HL-60 (cell line): ENCODE results near the gene KSR1.
"Not testable (repeated sequence)": the region's sequence is repeated elsewhere in the genome, so short reads cannot be mapped to it uniquely, and the experiment has no call there.

ENCODE experiments used
- DNase-seq, 2 experiments: peaks; one replicate each; pipeline ENCODE4 v3.0.0-alpha.2; 2010 to 2020; ENCODE audit warnings: low read depth in 1 of 2, low spot score in 1 of 2
- H3K27ac ChIP-seq: fragments of 250-450 bp; sonication (Bioruptor Pico); replicated peaks from 2 replicates; pipeline ENCODE4 v1.5.1; 2020; ENCODE audit warnings: mild to moderate bottlenecking, moderate library complexity
- H3K27me3 ChIP-seq: fragments of 250-450 bp; sonication (Bioruptor Pico); 2 replicates; pipeline ENCODE4 v1.5.1; 2021; ENCODE audit warnings: mild to moderate bottlenecking, moderate library complexity; ENCODE audit not compliant: insufficient read depth, poor library complexity, severe bottlenecking
- H3K4me3 ChIP-seq: replicated peaks from 2 replicates; pipeline ENCODE4 v1.5.1; 2011; ENCODE audit warnings: mild to moderate bottlenecking, control low read depth, low read length; ENCODE audit not compliant: insufficient read depth
- GABPA ChIP-seq: IDR thresholded peaks from 2 replicates; pipeline ENCODE4 v1.6.1; 2012; ENCODE audit warnings: low read depth
- POLR2AphosphoS5 ChIP-seq: IDR thresholded peaks from 2 replicates; pipeline ENCODE4 v1.6.1; 2012; ENCODE audit warnings: low read depth
- SPI1 ChIP-seq: IDR thresholded peaks from 2 replicates; pipeline ENCODE4 v1.6.1; 2012; ENCODE audit warnings: low read depth, mild to moderate bottlenecking, borderline replicate concordance
- TF ChIP-seq, protein P1 (sequence below): IDR thresholded peaks from one replicate; pipeline ENCODE4 v1.5.1; 2011; ENCODE audit warnings: low read length, control low read depth, inconsistent platforms; ENCODE audit not compliant: insufficient read depth
- TF ChIP-seq, protein P2 (sequence below): IDR thresholded peaks from 2 replicates; pipeline ENCODE4 v1.6.1; 2012; ENCODE audit warnings: low read depth; ENCODE audit not compliant: insufficient replicate concordance

Gene KSR1

DNA sequence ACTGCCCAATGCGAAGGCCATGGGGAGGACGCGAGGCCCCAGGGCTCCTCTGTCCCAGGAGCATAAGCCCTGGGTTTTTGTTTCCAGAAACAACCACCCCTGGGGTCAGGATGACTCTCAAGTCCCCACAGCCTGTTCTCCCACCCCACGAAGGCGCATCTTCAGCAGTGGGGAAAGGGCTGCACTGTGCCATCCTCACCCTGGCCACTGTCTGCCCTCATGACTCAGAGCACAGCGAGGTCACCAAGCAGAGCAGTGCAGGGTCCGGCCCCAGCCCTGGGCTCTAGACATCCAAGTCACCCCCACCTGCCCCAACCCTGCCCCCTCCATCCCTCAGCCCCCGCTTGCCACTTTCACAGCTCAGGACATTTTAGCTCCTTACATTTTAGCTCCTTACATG is 22.7 kb upstream of the KSR1 start:
- Histone ChIP-seq H3K27me3 (no peaks in the 10 kb centered on the region), H3K4me3 (no peak overlapping the region), H3K27ac (no peak overlapping the region)
- TF ChIP-seq SPI1 (no peak), POLR2AphosphoS5 (no peak), GABPA (no peak)
- TF ChIP-seq, protein P1, sequence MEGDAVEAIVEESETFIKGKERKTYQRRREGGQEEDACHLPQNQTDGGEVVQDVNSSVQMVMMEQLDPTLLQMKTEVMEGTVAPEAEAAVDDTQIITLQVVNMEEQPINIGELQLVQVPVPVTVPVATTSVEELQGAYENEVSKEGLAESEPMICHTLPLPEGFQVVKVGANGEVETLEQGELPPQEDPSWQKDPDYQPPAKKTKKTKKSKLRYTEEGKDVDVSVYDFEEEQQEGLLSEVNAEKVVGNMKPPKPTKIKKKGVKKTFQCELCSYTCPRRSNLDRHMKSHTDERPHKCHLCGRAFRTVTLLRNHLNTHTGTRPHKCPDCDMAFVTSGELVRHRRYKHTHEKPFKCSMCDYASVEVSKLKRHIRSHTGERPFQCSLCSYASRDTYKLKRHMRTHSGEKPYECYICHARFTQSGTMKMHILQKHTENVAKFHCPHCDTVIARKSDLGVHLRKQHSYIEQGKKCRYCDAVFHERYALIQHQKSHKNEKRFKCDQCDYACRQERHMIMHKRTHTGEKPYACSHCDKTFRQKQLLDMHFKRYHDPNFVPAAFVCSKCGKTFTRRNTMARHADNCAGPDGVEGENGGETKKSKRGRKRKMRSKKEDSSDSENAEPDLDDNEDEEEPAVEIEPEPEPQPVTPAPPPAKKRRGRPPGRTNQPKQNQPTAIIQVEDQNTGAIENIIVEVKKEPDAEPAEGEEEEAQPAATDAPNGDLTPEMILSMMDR: no peak
- TF ChIP-seq, protein P2, sequence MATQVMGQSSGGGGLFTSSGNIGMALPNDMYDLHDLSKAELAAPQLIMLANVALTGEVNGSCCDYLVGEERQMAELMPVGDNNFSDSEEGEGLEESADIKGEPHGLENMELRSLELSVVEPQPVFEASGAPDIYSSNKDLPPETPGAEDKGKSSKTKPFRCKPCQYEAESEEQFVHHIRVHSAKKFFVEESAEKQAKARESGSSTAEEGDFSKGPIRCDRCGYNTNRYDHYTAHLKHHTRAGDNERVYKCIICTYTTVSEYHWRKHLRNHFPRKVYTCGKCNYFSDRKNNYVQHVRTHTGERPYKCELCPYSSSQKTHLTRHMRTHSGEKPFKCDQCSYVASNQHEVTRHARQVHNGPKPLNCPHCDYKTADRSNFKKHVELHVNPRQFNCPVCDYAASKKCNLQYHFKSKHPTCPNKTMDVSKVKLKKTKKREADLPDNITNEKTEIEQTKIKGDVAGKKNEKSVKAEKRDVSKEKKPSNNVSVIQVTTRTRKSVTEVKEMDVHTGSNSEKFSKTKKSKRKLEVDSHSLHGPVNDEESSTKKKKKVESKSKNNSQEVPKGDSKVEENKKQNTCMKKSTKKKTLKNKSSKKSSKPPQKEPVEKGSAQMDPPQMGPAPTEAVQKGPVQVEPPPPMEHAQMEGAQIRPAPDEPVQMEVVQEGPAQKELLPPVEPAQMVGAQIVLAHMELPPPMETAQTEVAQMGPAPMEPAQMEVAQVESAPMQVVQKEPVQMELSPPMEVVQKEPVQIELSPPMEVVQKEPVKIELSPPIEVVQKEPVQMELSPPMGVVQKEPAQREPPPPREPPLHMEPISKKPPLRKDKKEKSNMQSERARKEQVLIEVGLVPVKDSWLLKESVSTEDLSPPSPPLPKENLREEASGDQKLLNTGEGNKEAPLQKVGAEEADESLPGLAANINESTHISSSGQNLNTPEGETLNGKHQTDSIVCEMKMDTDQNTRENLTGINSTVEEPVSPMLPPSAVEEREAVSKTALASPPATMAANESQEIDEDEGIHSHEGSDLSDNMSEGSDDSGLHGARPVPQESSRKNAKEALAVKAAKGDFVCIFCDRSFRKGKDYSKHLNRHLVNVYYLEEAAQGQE: no peak
- DNase-seq: no peak

DNA sequence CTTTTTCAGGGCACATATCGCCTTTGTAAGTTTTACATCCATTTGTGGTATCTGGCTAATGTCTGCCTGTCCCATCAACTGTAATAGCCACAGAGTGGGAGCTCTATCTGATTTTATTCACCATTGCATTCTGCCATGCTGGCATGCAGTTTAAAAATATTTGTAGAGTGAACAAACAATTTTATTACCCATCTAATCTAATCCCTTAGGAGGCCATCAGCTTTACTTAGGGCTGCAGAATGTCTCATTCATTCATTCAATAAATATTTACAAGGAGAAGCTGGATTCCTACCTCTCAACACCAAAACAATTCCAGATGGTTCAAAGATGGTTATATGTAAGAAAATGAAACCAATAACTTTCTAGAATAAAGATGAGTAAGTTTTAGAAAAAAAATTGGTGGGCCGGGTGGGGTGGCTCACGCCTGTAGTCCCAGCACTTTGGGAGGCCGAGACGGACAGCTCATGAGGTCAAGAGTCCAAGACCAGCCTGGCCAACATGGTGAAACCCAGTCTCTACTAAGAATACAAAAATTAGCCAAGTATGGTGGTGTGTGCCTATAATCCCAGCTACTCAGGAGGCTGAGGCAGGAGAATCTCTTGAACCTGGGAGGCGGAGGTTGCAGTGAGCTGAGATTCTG is 20.7 kb upstream of the KSR1 start:
- DNase-seq, H3K27me3 ChIP-seq, H3K27ac ChIP-seq, H3K4me3 ChIP-seq: not testable (repeated sequence)

DNA sequence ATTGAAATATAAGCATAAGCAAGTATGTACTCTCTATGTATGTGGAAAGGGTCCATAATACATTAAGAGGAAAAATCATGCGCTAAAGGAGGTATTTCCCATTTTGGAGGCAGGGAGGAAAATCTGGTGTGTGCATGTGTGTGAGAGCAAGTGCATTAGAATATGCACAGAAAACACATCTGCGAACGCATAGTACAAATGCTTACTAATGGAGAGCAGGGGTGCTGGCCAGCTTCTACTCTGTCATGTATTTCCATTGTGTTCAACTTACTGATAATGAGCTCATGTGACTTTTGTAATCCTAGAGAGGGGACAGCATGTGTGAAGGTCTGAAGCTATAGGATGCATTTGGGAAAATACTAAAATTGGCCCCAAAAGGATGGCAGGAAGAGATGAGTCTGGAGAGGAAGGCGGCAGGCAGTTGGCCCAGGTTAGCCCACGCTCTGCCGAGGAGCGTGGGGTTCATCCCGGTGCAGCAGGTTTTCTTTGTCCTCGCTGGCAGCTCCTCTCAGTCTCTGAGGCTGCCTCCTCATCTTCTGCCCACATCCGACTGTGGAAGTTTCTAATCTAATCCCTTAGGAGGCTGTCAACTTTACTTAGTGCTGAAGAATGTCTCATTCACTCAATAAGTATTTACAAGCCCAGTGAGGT is 17.8 kb upstream of the KSR1 start:
- Histone ChIP-seq H3K27me3 (no peaks in the 10 kb centered on the region), H3K4me3 (no peak overlapping the region), H3K27ac (no peak overlapping the region)
- TF ChIP-seq, protein P2: no peak
- no peak for TF ChIP-seq SPI1
- TF ChIP-seq POLR2AphosphoS5: no peak
- TF ChIP-seq GABPA: no peak
- TF ChIP-seq, protein P1: no peak
- DNase-seq: no peak

DNA sequence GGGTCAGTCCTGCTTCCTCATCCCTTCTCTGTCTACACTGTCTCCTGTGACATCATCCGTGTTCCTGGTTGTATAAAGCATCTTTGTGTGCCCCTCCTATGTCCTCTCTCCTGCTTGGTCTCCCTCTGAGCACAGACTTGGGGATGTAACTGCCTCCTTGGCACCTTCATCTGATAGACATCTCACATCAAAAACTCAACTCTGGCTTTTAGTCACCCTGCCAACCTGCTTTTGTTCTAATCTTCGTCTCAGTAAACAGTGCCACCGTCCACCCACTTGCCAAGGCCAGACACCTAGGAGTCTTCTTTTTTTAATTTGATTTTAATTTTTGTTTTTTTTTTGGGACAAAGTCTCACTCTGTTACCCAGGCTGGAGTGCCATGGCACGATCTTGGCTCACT is 16.9 kb upstream of the KSR1 start:
- H3K27me3 ChIP-seq: no peaks in the 10 kb centered on the region
- no peak overlapping the region for H3K27ac ChIP-seq
- no peak overlapping the region for H3K4me3 ChIP-seq
- TF ChIP-seq, protein P2: no peak
- TF ChIP-seq POLR2AphosphoS5: no peak
- no peak for TF ChIP-seq GABPA
- TF ChIP-seq SPI1: no peak
- TF ChIP-seq, protein P1: no peak
- DNase-seq: no peak
